Measurements from ENCODE around the gene KCNMA1.

DNA sequence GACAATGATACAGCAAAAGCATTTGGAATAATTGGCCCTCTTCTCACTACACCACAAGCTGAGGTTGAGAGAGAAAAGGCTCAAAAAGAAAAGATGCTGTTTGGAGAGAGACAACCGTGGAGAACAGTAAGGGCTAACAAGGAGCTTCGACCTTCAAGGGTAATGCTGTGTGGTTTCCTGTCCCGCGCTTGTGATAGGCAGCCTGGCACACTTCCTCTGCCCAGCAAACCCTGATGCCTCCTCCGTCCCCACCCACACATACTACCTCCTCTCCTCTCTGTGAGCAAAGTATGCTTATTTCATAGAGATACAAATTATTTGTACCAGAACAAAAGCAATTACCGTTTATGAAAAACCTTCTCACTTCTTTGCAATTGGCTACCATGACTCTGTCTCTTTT is 755.4 kb downstream of the KCNMA1 start:
- TF ChIP-seq POLR2A (IDR thresholded peaks at IDR 0.05) (no peak), EP300 (IDR thresholded peaks at IDR 0.05) (no peak), POLR2AphosphoS5 (IDR thresholded peaks at IDR 0.05) (no peak)
- TF ChIP-seq, protein P1, sequence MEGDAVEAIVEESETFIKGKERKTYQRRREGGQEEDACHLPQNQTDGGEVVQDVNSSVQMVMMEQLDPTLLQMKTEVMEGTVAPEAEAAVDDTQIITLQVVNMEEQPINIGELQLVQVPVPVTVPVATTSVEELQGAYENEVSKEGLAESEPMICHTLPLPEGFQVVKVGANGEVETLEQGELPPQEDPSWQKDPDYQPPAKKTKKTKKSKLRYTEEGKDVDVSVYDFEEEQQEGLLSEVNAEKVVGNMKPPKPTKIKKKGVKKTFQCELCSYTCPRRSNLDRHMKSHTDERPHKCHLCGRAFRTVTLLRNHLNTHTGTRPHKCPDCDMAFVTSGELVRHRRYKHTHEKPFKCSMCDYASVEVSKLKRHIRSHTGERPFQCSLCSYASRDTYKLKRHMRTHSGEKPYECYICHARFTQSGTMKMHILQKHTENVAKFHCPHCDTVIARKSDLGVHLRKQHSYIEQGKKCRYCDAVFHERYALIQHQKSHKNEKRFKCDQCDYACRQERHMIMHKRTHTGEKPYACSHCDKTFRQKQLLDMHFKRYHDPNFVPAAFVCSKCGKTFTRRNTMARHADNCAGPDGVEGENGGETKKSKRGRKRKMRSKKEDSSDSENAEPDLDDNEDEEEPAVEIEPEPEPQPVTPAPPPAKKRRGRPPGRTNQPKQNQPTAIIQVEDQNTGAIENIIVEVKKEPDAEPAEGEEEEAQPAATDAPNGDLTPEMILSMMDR (IDR thresholded peaks at IDR 0.05) = no peak
